Fibroblast of mammary gland (primary cell): ENCODE data around the gene ZNF506.
"Not testable (repeated sequence)": the region's sequence is repeated elsewhere in the genome, so short reads cannot be mapped to it uniquely, and the experiment has no call there.

ENCODE experiments used
- DNase-seq: peaks from one replicate; pipeline ENCODE4 v3.0.0-alpha.2; 2010; ENCODE audit warnings: low read depth
- H3K4me3 ChIP-seq: 2 replicates; pipeline ENCODE4 v1.5.1; 2011; ENCODE audit warnings: low read depth, mild to moderate bottlenecking, low read length, moderate library complexity; ENCODE audit not compliant: control insufficient read depth
- TF ChIP-seq, protein P1 (sequence below): conservative IDR thresholded peaks from 2 replicates; pipeline ENCODE4 v1.5.1; 2011; ENCODE audit warnings: low read depth, low read length, inconsistent platforms; ENCODE audit not compliant: control insufficient read depth, insufficient read depth

Gene ZNF506

DNA sequence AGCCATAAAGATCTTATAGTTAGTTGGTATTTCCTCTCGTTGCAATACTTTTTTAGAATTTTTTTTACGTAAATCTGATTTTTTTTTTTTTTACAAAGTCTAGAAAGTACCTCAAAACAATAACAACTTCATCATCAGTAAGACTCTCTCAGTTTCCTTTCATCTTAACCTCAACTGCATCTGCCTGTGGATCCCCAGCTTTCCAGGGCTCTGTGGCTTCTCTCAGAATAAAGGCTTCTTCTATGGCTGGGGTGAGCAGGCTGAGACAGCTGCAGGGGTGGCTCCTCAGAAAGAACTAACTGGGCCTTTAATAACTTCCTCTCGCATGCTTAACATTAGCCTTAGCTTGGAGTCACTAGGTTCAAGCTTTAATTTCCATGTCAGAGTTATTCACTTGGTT is 4.2 kb downstream of the ZNF506 start:
- TF ChIP-seq, protein P1, sequence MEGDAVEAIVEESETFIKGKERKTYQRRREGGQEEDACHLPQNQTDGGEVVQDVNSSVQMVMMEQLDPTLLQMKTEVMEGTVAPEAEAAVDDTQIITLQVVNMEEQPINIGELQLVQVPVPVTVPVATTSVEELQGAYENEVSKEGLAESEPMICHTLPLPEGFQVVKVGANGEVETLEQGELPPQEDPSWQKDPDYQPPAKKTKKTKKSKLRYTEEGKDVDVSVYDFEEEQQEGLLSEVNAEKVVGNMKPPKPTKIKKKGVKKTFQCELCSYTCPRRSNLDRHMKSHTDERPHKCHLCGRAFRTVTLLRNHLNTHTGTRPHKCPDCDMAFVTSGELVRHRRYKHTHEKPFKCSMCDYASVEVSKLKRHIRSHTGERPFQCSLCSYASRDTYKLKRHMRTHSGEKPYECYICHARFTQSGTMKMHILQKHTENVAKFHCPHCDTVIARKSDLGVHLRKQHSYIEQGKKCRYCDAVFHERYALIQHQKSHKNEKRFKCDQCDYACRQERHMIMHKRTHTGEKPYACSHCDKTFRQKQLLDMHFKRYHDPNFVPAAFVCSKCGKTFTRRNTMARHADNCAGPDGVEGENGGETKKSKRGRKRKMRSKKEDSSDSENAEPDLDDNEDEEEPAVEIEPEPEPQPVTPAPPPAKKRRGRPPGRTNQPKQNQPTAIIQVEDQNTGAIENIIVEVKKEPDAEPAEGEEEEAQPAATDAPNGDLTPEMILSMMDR: no peak
- DNase-seq: no peak

DNA sequence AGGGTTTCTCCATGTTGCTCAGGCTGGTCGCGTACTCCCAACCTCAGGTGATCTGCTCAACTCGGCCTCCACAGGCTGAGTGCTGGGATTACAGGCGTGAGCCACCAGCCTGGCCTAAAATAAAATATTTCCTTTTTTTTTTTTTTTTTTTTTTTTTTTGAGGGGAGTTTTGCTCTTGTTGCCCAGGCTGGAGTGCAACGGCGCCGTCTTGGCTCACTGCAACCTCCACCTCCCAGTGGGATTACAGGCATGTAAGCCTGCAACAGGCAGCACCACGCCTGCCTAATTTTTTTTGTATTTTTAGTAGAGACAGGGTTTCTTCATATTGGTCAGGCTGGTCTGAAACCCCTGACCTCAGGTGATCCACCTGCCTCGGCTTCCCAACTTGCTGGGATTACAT is 4.9 kb downstream of the ZNF506 start:
- DNase-seq: no peak
- no peak overlapping the region for H3K4me3 ChIP-seq
- TF ChIP-seq, protein P1: no peak

More for the DNA sequence above, 4.2 kb downstream of the ZNF506 start:
- H3K4me3 ChIP-seq: no peak overlapping the region

DNA sequence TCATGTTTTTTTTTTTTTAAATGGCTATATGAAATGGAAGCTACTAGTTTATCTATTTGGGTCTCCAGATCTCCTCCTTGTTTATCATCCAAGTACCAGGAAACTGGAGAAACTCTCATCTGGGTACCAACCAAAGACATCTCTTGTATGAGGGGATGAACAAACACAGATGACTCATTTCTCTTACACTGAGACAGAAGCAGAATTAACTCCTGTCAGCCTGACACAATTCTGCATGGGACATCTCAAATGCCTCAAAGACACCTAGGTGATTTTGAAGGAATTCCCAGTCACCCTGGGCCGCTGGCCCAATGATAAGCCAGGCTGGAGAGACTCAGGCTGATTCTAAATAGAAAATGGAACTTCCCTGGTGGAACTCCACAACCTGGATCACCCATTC is 9.6 kb downstream of the ZNF506 start:
- DNase-seq, H3K4me3 ChIP-seq: not testable (repeated sequence)

DNA sequence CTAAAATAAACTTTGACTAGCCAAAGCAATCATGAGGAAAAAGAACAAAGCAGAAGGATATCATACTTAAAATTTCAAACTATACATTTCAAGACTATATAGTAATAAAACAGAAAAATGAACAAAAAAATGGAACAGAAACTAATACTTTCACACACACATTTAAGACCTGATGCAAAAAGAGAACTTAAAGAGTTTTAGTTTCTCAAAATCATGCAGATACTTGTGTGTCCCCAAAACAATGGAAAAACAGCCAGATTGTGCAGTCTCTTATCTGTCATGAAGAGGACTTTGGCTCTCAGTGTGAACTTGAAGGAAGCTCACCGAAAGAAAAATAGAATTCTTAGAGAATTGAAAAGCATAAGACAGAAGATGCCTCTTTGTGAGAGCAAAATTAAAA is 16.1 kb downstream of the ZNF506 start:
- no peak overlapping the region for H3K4me3 ChIP-seq
- no peak for DNase-seq
- TF ChIP-seq, protein P1: no peak

DNA sequence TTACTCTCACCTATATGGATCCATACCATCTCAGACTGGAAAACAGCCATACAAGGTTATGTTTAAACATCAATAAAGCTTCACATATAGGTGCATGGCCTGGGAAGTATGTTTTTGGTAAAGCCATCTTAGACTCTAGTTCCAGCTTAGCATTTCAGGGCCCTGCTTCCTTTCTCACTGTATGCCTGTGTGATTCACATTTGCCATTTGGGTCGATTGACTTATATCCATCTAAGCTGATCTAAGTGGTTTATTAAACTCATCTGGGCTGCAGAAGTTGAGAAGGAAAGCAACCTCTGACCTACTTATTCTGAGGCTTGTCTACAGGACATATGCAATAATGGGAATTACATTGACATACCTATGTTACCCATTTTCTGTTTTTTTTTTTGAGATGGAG is 33.5 kb downstream of the ZNF506 start:
- H3K4me3 ChIP-seq: no peak overlapping the region
- no peak for DNase-seq
- TF ChIP-seq, protein P1: no peak

DNA sequence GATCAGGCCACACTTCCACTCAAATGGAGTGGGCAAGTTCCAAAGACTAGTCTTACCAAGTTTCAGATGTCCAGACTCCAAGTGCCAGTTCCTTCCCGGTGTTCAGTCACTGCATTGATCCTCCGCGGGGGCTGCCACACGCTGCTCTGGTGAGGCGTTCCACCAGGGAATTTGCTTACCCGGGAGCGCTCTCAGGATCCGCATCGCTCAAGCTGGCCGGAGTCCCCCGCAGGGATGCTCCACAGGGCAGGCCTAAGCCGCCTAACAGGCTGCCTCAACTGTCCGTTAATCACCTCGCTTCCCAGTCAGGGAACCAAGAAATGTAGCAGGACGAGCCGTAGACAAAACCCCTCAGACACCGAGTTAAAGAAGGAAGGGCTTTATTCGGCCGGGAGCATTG is 36.1 kb downstream of the ZNF506 start:
- not testable (repeated sequence) for DNase-seq

DNA sequence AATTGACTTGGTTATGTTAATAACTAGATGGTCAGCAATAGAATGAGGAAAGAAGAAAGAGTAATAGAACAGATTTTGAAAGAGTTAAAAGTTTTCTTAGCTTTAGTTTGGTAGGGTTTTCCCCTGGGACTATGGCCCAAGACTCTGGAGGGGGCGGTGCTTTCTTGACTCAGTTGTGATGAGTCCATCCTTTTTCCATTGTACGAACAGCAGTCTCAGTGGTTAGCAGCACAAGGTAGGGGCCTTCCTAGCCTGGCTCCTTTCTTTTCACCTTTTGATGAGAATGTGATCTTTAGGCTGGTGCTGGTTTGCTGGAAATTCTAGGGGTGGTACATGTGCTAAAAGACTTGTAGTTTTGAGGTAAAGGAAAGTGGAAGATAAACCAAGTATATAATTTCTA is 38.8 kb downstream of the ZNF506 start:
- no peak overlapping the region for H3K4me3 ChIP-seq
- TF ChIP-seq, protein P1: no peak
- DNase-seq: no peak

More for the DNA sequence above, 36.1 kb downstream of the ZNF506 start:
- H3K4me3 ChIP-seq: not testable (repeated sequence)

DNA sequence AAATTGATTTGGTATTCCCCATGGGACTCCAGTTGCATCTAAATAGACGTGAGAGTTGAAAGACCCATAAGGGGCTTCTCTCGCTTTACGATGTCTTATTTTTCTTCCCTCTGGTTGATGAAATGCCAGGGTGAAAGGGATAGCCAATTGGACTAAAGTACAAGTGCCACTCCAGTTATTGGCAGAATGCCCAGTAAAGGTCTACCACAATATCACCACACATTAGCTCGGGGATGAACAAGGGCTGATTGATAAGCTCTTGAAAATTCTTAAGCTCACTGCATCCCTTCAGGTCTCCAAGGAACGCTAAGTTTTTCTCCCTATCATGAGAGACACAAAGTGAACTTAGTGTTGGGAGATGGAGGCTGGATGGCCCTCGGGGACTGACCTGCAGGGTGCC is 39.8 kb downstream of the ZNF506 start:
- not testable (repeated sequence) for H3K4me3 ChIP-seq, DNase-seq
